Left ventricle myocardium inferior (tissue), 1 donor: ENCODE measurements around the gene POU1F1. TPM values are rescaled to one million over a fixed set of nuclear protein-coding genes. Genes with fewer than 3 reads are reported as not detected.

Experiments used
- DNase-seq: peaks from one replicate; pipeline ENCODE4 v3.0.0-alpha.2; 2020
- H3K27ac ChIP-seq: fragments of 200-600 bp; replicated peaks from 2 replicates; pipeline ENCODE4 v1.8.0; 2021
- H3K27me3 ChIP-seq: fragments of 200-600 bp; 2 replicates; pipeline ENCODE4 v1.8.0; 2021; ENCODE audit warnings: low read depth
- H3K36me3 ChIP-seq: fragments of 200-600 bp; 2 replicates; pipeline ENCODE4 v1.8.0; 2021
- H3K4me1 ChIP-seq: fragments of 200-600 bp; 2 replicates; pipeline ENCODE4 v1.8.0; 2021
- H3K4me3 ChIP-seq: fragments of 200-600 bp; 2 replicates; pipeline ENCODE4 v1.8.0; 2021; ENCODE audit warnings: mild to moderate bottlenecking, moderate library complexity
- H3K9me3 ChIP-seq: fragments of 200-600 bp; replicated peaks from 2 replicates; pipeline ENCODE4 v1.8.0; 2021
- intact Hi-C: fragments of 100-400 bp; cut with micrococcal nuclease; formaldehyde crosslinking; loops from one replicate; pipeline ENCODE4 v1.11.0; 2022
- total RNA-seq: library from RNA; stranded (reverse); fragmentation: NEBNext Ultra II Directional; extraction: Animal tissue kit (Norgen Biotek cat#: 25700); gene quantifications from one replicate; pipeline ENCODE4 v1.2.1, GENCODE V29; 2021
- TF ChIP-seq, protein P1 (sequence below): fragments of 200-600 bp; IDR thresholded peaks from 2 replicates; pipeline ENCODE4 v1.8.0; 2021; ENCODE audit warnings: antibody characterized with exemption, mild to moderate bottlenecking, borderline replicate concordance
- donor health status: DM: no; HTN: yes; CAD: no; lungs with severe emphysema.

POU1F1 gene
- total RNA-seq, 1 donor from 2014 or later, result not detected

GRCh38 chr3:87298111-87298718 is 21.8 kb upstream of the POU1F1 start:
- no peak for DNase-seq
- no peaks in the 10 kb centered on the region for H3K36me3 ChIP-seq
- intact Hi-C loops, result no loop called here
- no peak overlapping the region for H3K27ac ChIP-seq
- H3K4me3 ChIP-seq, result no peak overlapping the region
- no peaks in the 10 kb centered on the region for H3K4me1 ChIP-seq
- TF ChIP-seq, protein P1, sequence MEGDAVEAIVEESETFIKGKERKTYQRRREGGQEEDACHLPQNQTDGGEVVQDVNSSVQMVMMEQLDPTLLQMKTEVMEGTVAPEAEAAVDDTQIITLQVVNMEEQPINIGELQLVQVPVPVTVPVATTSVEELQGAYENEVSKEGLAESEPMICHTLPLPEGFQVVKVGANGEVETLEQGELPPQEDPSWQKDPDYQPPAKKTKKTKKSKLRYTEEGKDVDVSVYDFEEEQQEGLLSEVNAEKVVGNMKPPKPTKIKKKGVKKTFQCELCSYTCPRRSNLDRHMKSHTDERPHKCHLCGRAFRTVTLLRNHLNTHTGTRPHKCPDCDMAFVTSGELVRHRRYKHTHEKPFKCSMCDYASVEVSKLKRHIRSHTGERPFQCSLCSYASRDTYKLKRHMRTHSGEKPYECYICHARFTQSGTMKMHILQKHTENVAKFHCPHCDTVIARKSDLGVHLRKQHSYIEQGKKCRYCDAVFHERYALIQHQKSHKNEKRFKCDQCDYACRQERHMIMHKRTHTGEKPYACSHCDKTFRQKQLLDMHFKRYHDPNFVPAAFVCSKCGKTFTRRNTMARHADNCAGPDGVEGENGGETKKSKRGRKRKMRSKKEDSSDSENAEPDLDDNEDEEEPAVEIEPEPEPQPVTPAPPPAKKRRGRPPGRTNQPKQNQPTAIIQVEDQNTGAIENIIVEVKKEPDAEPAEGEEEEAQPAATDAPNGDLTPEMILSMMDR, result peak; percentile 74
- no peaks in the 10 kb centered on the region for H3K9me3 ChIP-seq
- no peaks in the 10 kb centered on the region for H3K27me3 ChIP-seq

DNA sequence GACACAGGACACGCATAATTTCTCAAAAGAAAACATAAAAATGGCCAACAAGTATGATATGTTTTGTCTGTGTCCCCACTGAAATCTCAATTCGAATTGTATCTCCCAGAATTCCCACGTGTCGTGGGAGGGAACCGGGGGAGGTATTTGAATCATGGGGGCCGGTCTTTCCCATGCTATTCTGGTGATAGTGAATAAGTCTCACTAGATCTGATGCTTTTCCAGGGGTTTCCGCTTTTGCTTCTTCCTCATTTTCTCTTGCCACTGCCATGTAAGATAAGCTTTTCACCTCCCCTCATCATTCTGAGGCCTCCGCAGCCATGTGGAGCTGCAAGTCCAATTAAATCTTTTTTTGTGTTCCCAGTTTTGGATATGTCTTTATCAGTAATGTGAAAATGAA is 12.1 kb upstream of the POU1F1 start:
- TF ChIP-seq, protein P1, result no peak
- DNase-seq, result no peak
- intact Hi-C loops, result no loop called here
- H3K27me3 ChIP-seq, result no peaks in the 10 kb centered on the region
- H3K9me3 ChIP-seq, result peaks cover 5% of the 10 kb centered on the region
- no peaks in the 10 kb centered on the region for H3K36me3 ChIP-seq
- H3K27ac ChIP-seq, result no peak overlapping the region
- H3K4me3 ChIP-seq, result no peak overlapping the region
- H3K4me1 ChIP-seq, result no peaks in the 10 kb centered on the region

GRCh38 chr3:87287011-87287410 is 10.6 kb upstream of the POU1F1 start:
- DNase-seq, result no peak
- Histone ChIP-seq H3K4me1 (no peaks in the 10 kb centered on the region), H3K9me3 (peaks cover 5% of the 10 kb centered on the region), H3K27ac (no peak overlapping the region), H3K27me3 (no peaks in the 10 kb centered on the region), H3K4me3 (no peak overlapping the region), H3K36me3 (no peaks in the 10 kb centered on the region)
- TF ChIP-seq, protein P1, result no peak
- intact Hi-C loops, result no loop called here

DNA sequence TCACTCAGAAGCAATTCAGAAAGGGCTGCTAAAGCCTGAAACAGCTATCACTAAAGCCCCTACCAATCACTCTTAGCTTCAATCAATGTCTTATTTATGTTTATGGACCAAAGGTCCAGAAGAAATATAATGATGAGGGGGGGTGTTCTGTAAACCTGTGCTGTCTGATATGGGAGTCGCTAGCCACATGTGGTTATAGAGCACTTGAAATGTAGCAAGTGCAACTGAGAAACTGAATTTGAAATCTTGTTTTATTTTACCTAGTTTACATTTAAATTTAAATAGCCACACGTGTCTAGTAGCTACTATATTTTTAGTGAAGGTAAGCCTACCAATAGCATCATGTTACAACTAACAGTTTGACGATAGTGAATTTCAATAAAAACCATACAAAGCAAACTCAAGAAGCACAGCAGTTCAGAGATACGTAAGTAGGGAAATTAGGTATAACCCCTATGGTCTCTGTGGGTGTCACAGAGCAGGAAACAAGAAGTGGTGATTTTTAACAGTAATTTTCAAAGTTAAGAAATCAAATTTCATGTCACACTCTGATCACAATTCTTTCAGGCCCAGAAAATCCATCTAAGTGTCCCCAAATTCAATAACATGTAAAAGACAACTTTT is 3.6 kb downstream of the POU1F1 start:
- intact Hi-C loops, result no loop called here

DNA sequence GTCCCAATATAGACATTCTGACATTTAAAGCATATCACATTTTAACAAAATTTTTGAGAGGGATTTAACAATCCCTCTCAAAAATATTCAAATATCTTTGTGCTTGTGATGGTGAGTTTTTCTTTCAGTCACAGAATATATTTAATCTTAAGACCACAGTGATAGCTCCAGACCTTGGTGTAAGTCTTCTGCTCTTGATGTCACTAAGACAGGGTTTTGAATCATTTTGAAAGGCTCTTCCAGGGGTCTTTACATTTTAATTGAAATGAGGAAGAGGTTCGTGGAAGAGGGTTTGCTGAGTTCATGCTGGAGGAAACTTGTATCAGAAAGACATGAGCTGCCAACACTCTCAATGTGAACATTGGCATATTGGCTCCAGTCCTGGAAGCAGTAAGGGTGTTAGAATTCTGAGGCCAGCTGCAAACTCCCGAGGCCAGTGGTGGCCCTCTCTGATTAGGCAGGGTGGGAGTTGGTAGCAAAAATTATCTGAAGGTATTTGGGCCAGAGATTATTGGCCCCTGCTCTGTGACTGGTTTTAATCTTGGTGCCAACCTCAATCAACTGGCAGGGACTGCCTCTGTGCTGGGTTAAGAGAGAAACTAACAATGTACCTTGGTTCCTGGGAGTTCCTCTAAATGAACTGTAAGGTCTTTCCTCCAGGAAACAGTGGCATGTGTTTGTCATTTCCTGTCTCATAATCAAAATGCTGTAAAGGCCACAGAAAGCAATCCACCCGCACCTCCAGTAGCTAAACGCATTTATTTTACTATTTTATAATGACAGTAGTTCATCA is 5.3 kb downstream of the POU1F1 start:
- no peaks in the 10 kb centered on the region for H3K36me3 ChIP-seq
- no peak overlapping the region for H3K4me3 ChIP-seq
- no peak overlapping the region for H3K27ac ChIP-seq
- DNase-seq, result no peak
- TF ChIP-seq, protein P1, result no peak
- H3K9me3 ChIP-seq, result no peaks in the 10 kb centered on the region
- no peaks in the 10 kb centered on the region for H3K27me3 ChIP-seq
- H3K4me1 ChIP-seq, result peaks cover 8% of the 10 kb centered on the region
- intact Hi-C loops, result no loop called here

More for the DNA sequence above, 3.6 kb downstream of the POU1F1 start:
- Histone ChIP-seq H3K9me3 (no peaks in the 10 kb centered on the region), H3K4me1 (peaks cover 8% of the 10 kb centered on the region), H3K36me3 (no peaks in the 10 kb centered on the region), H3K27me3 (no peaks in the 10 kb centered on the region), H3K27ac (no peak overlapping the region), H3K4me3 (no peak overlapping the region)
- DNase-seq, result no peak
- TF ChIP-seq, protein P1, result no peak
